ENCODE results near the gene IL32. TPM values are rescaled to one million over a fixed set of nuclear protein-coding genes. Genes with fewer than 3 reads are reported as not detected.

IL32 gene
- polyA plus RNA-seq, 1 donor from 2014 or later = not detected

GRCh38 chr16:3025032-3026002 lies 40.1 kb upstream of the IL32 start:
- no peak overlapping the region for H3K4me3 ChIP-seq (ENCODE audit: low read length)
- H3K27me3 ChIP-seq (ENCODE audit: insufficient read depth, low read depth, low read length) = peaks cover 13% of the 10 kb centered on the region
- no peaks in the 10 kb centered on the region for H3K79me2 ChIP-seq (replicated peaks; ENCODE audit: insufficient read depth, low read length)
- H3K27ac ChIP-seq (ENCODE audit: low read length) = no peak overlapping the region
- H3K9me3 ChIP-seq (ENCODE audit: low read length) = no peaks in the 10 kb centered on the region
- H3K4me2 ChIP-seq (ENCODE audit: low read length) = no peak overlapping the region
- no peak overlapping the region for H2AFZ ChIP-seq (ENCODE audit: low read depth, low read length)
- no peak overlapping the region for H3K9ac ChIP-seq (ENCODE audit: low read length)
- H3K36me3 ChIP-seq (ENCODE audit: insufficient read depth, low read length) = no peaks in the 10 kb centered on the region
- no peaks in the 10 kb centered on the region for H4K20me1 ChIP-seq (ENCODE audit: insufficient read depth)
- TF ChIP-seq EZH2 (IDR thresholded peaks at IDR 0.05; ENCODE audit: borderline replicate concordance, insufficient read depth, low read length, poor library complexity, severe bottlenecking) (no peak), SMC3 (conservative IDR thresholded peaks at IDR 0.05; ENCODE audit: poor library complexity) (no peak)
- no peaks in the 10 kb centered on the region for H3F3A ChIP-seq (ENCODE audit: insufficient read depth, low read length, poor library complexity, severe bottlenecking)
- no peaks in the 10 kb centered on the region for H3K9me2 ChIP-seq (ENCODE audit: insufficient read depth, low read length)

- H3K9me3 ChIP-seq (ENCODE audit: low read length) = no peaks in the 10 kb centered on the region
- H3K4me2 ChIP-seq (ENCODE audit: low read length) = no peak overlapping the region
- H3K36me3 ChIP-seq (ENCODE audit: insufficient read depth, low read length) = no peaks in the 10 kb centered on the region
- H3K27ac ChIP-seq (ENCODE audit: low read length) = no peak overlapping the region
- peaks cover 7% of the 10 kb centered on the region for H3K27me3 ChIP-seq (ENCODE audit: insufficient read depth, low read depth, low read length)
- H2AFZ ChIP-seq (ENCODE audit: low read depth, low read length) = no peak overlapping the region
- H3K9me2 ChIP-seq (ENCODE audit: insufficient read depth, low read length) = no peaks in the 10 kb centered on the region
- H4K20me1 ChIP-seq (ENCODE audit: insufficient read depth) = no peaks in the 10 kb centered on the region
- H3K4me3 ChIP-seq (ENCODE audit: low read length) = no peak overlapping the region
- no peak overlapping the region for H3K9ac ChIP-seq (ENCODE audit: low read length)
- no peaks in the 10 kb centered on the region for H3F3A ChIP-seq (ENCODE audit: insufficient read depth, low read length, poor library complexity, severe bottlenecking)
- no peaks in the 10 kb centered on the region for H3K79me2 ChIP-seq (replicated peaks; ENCODE audit: insufficient read depth, low read length)
- TF ChIP-seq TAF1 (IDR thresholded peaks at IDR 0.05; ENCODE audit: low read depth) (no peak), REST (IDR thresholded peaks at IDR 0.05; ENCODE audit: borderline replicate concordance) (no peak), EP300 (conservative IDR thresholded peaks at IDR 0.05; ENCODE audit: poor library complexity, severe bottlenecking) (no peak), RAD21 (conservative IDR thresholded peaks at IDR 0.05) (no peak), CTCF (IDR thresholded peaks at IDR 0.05; ENCODE audit: poor library complexity, severe bottlenecking) (no peak), SMC3 (conservative IDR thresholded peaks at IDR 0.05; ENCODE audit: poor library complexity) (no peak), MXI1 (conservative IDR thresholded peaks at IDR 0.05; ENCODE audit: poor library complexity, severe bottlenecking) (no peak), EZH2 (IDR thresholded peaks at IDR 0.05; ENCODE audit: borderline replicate concordance, insufficient read depth, low read length, poor library complexity, severe bottlenecking) (no peak), POLR2AphosphoS5 (IDR thresholded peaks at IDR 0.05) (no peak)
These were observed 39.4 kb upstream of the IL32 start for GRCh38 chr16:3026003-3026378.
